Measurements from ENCODE around the gene NOTCH4. TPM values are rescaled to one million over a fixed set of nuclear protein-coding genes. Genes with fewer than 3 reads are reported as not detected.

NOTCH4 gene
- total RNA-seq, 1 experiment from 2014 or later, result 2.3 TPM

DNA sequence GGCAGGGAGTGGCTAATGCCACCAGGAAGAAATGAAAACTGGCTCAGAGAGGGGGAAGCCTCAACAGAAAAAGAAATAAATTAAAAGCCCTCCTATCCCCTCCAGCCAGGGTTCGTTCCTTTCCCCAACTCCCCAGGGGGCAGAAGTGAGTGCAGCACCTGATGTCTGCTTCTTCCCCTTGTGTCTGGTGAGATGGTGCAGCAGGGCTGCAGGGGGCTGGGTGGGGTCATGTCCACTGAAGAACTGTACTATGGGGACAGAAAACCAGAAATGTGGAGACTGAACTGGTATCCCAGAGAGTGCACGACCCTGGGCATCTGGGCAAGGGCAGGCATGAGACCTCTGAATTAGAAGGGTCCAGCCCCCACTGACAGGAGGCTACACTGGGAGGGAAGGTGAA lies 55.5 kb downstream of the NOTCH4 start:
- peaks cover 2% of the 10 kb centered on the region for H4K20me1 ChIP-seq (ENCODE audit: control insufficient read depth, insufficient read depth, insufficient read length)
- DNase-seq, result no peak
- H3K27me3 ChIP-seq (ENCODE audit: insufficient read depth, low read length), result no peaks in the 10 kb centered on the region
- H3K27ac Mint-ChIP-seq, result peak overlapping the region in 2 of 3 experiments; percentile 57 to 66; a peak in 2 of 7 replicates
- no CpG with 5 or more reads among the region's 2 CpGs for WGBS (ENCODE audit: extremely low coverage, insufficient read length, low lambda C conversion rate)
- H3K23me2 ChIP-seq (ENCODE audit: insufficient read length, low read depth, low read length, poor library complexity, severe bottlenecking), result no peaks in the 10 kb centered on the region
- no peak overlapping the region for H2BK15ac ChIP-seq (ENCODE audit: low read depth, low read length)
- no peaks in the 10 kb centered on the region for H3K9me3 ChIP-seq (ENCODE audit: control insufficient read depth, low read depth, low read length)
- no peak overlapping the region for H2AK5ac ChIP-seq (ENCODE audit: insufficient read length, low read length)
- H3K4me3 Mint-ChIP-seq, result no peak overlapping the region
- H3K9ac ChIP-seq (ENCODE audit: extremely low read depth, insufficient read length, low read length), result no peak overlapping the region
- H3K14ac ChIP-seq (ENCODE audit: insufficient read depth, low read length), result no peak overlapping the region
- no peaks in the 10 kb centered on the region for H3K79me1 ChIP-seq (ENCODE audit: insufficient read depth, low read depth, low read length, poor library complexity, severe bottlenecking)
- no peak overlapping the region for H2BK12ac ChIP-seq (ENCODE audit: insufficient read length, low read depth, low read length)
- no peak overlapping the region for H3K4ac ChIP-seq (ENCODE audit: low read depth, low read length)
- no peak overlapping the region for H2BK5ac ChIP-seq (ENCODE audit: insufficient read length, low read length)
- no peak overlapping the region for H3K56ac ChIP-seq (ENCODE audit: insufficient read length, low read depth, low read length)
- no peak overlapping the region for H3K4me2 ChIP-seq (ENCODE audit: insufficient read depth, insufficient read length, low read length)
- no peak overlapping the region for H3K27ac ChIP-seq (ENCODE audit: insufficient read length, low read depth, low read length)
- TF ChIP-seq, protein P1, sequence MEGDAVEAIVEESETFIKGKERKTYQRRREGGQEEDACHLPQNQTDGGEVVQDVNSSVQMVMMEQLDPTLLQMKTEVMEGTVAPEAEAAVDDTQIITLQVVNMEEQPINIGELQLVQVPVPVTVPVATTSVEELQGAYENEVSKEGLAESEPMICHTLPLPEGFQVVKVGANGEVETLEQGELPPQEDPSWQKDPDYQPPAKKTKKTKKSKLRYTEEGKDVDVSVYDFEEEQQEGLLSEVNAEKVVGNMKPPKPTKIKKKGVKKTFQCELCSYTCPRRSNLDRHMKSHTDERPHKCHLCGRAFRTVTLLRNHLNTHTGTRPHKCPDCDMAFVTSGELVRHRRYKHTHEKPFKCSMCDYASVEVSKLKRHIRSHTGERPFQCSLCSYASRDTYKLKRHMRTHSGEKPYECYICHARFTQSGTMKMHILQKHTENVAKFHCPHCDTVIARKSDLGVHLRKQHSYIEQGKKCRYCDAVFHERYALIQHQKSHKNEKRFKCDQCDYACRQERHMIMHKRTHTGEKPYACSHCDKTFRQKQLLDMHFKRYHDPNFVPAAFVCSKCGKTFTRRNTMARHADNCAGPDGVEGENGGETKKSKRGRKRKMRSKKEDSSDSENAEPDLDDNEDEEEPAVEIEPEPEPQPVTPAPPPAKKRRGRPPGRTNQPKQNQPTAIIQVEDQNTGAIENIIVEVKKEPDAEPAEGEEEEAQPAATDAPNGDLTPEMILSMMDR (conservative IDR thresholded peaks at IDR 0.05), result no peak
- H2BK20ac ChIP-seq (ENCODE audit: low read depth, low read length, poor library complexity, severe bottlenecking), result no peak overlapping the region
- H2BK120ac ChIP-seq (ENCODE audit: low read depth, low read length, poor library complexity, severe bottlenecking), result no peak overlapping the region
- H3K27me3 Mint-ChIP-seq (ENCODE audit: low read depth), result no peaks in the 10 kb centered on the region; the same call in 1 of the 2 replicates
- H3K18ac ChIP-seq (ENCODE audit: insufficient read length, low read depth, low read length), result no peak overlapping the region
- H3K79me2 ChIP-seq (ENCODE audit: insufficient read depth, low read length), result no peaks in the 10 kb centered on the region
- no peaks in the 10 kb centered on the region; the same call in 1 of the 2 replicates for H3K4me1 ChIP-seq (ENCODE audit: insufficient read depth, low read length)
- peaks cover 10 to 26% of the 10 kb centered on the region in 2 experiments for H3K4me1 Mint-ChIP-seq
- peaks cover 40 to 69% (median 52%) of the 10 kb centered on the region in 3 experiments for H3K36me3 Mint-ChIP-seq (ENCODE audit: insufficient read depth in 1 of 3, low read depth in 3 of 3)
- no peak overlapping the region for H2AFZ ChIP-seq (ENCODE audit: low read length)
- no peak overlapping the region for H3T11ph ChIP-seq (ENCODE audit: low read length)
- H3K23ac ChIP-seq (ENCODE audit: insufficient read length, low read depth, low read length), result no peak overlapping the region
- no peak overlapping the region for H4K91ac ChIP-seq (ENCODE audit: insufficient read length, low read depth, low read length)
- no peaks in the 10 kb centered on the region for H3K9me3 Mint-ChIP-seq
- no peak overlapping the region for H4K5ac ChIP-seq (ENCODE audit: insufficient read length, low read depth, low read length)
- no peak overlapping the region for H4K8ac ChIP-seq (replicated peaks; ENCODE audit: insufficient read length, low read depth, low read length)

All from H9 (cell line).